ENCODE results near the gene NUDT12.
A peak's percentile ranks its signal among the peaks of the same experiment; 100 is the strongest.

The NUDT12 gene

GRCh38 chr5:103514371-103514770 lies 48.2 kb downstream of the NUDT12 start:
- no peak overlapping the region for H3K4me3 ChIP-seq (ENCODE audit: control insufficient read depth, low read depth, low read length)
- TF ChIP-seq CTCF (IDR thresholded peaks at IDR 0.05; ENCODE audit: control insufficient read depth, insufficient read depth, low read depth, low read length, missing control alignments) = no peak
- no peak for DNase-seq (ENCODE audit: low read depth)

- TF ChIP-seq CTCF (IDR thresholded peaks at IDR 0.05; ENCODE audit: control insufficient read depth, insufficient read depth, low read depth, low read length, missing control alignments) = no peak
- no peak overlapping the region for H3K4me3 ChIP-seq (ENCODE audit: control insufficient read depth, low read depth, low read length)
- no peak for DNase-seq (ENCODE audit: low read depth)
Observed at GRCh38 chr5:103513701-103514100, 48.9 kb downstream of the NUDT12 start.

- no peak for DNase-seq (ENCODE audit: low read depth)
- no peak for TF ChIP-seq CTCF (IDR thresholded peaks at IDR 0.05; ENCODE audit: control insufficient read depth, insufficient read depth, low read depth, low read length, missing control alignments)
- no peak overlapping the region for H3K4me3 ChIP-seq (ENCODE audit: control insufficient read depth, low read depth, low read length)
Observed at GRCh38 chr5:103512500-103512899, 50.1 kb downstream of the NUDT12 start.

- TF ChIP-seq CTCF (IDR thresholded peaks at IDR 0.05; ENCODE audit: control insufficient read depth, insufficient read depth, low read depth, low read length, missing control alignments) = no peak
- no peak for DNase-seq (ENCODE audit: low read depth)
- no peak overlapping the region for H3K4me3 ChIP-seq (ENCODE audit: control insufficient read depth, low read depth, low read length)
Observed at GRCh38 chr5:103511554-103511885, 51.1 kb downstream of the NUDT12 start.

GRCh38 chr5:103510851-103511553 lies 51.6 kb downstream of the NUDT12 start:
- no peak overlapping the region for H3K4me3 ChIP-seq (ENCODE audit: control insufficient read depth, low read depth, low read length)
- DNase-seq (ENCODE audit: low read depth) = no peak
- TF ChIP-seq CTCF (IDR thresholded peaks at IDR 0.05; ENCODE audit: control insufficient read depth, insufficient read depth, low read depth, low read length, missing control alignments) = no peak

GRCh38 chr5:103505581-103506305 lies 56.8 kb downstream of the NUDT12 start:
- H3K4me3 ChIP-seq (ENCODE audit: control insufficient read depth, low read depth, low read length) = no peak overlapping the region
- TF ChIP-seq CTCF (IDR thresholded peaks at IDR 0.05; ENCODE audit: control insufficient read depth, insufficient read depth, low read depth, low read length, missing control alignments) = no peak
- DNase-seq (ENCODE audit: low read depth) = peak; percentile 85

Measured in AG09309 (cell line).